ENCODE results near the gene CCDC187. TPM values are rescaled to one million over a fixed set of nuclear protein-coding genes. Genes with fewer than 3 reads are reported as not detected.

Gene CCDC187
- total and polyA plus RNA-seq, 2 of the 13 experiments (the other 11 are each of a cell fraction or from before 2014, with no cell fraction given) = 0.03 to 0.13 TPM

GRCh38 chr9:136262671-136263178 lies 41.2 kb downstream of the CCDC187 start (continued):
- no peak for TF ChIP-seq REL (CRISPR knock-in tag; conservative IDR thresholded peaks at IDR 0.05)
- TF ChIP-seq PAF1 (CRISPR knock-in tag; IDR thresholded peaks at IDR 0.05) = no peak
- TF ChIP-seq ZNF639 (CRISPR knock-in tag; conservative IDR thresholded peaks at IDR 0.05) = no peak
- TF ChIP-seq, protein P1, sequence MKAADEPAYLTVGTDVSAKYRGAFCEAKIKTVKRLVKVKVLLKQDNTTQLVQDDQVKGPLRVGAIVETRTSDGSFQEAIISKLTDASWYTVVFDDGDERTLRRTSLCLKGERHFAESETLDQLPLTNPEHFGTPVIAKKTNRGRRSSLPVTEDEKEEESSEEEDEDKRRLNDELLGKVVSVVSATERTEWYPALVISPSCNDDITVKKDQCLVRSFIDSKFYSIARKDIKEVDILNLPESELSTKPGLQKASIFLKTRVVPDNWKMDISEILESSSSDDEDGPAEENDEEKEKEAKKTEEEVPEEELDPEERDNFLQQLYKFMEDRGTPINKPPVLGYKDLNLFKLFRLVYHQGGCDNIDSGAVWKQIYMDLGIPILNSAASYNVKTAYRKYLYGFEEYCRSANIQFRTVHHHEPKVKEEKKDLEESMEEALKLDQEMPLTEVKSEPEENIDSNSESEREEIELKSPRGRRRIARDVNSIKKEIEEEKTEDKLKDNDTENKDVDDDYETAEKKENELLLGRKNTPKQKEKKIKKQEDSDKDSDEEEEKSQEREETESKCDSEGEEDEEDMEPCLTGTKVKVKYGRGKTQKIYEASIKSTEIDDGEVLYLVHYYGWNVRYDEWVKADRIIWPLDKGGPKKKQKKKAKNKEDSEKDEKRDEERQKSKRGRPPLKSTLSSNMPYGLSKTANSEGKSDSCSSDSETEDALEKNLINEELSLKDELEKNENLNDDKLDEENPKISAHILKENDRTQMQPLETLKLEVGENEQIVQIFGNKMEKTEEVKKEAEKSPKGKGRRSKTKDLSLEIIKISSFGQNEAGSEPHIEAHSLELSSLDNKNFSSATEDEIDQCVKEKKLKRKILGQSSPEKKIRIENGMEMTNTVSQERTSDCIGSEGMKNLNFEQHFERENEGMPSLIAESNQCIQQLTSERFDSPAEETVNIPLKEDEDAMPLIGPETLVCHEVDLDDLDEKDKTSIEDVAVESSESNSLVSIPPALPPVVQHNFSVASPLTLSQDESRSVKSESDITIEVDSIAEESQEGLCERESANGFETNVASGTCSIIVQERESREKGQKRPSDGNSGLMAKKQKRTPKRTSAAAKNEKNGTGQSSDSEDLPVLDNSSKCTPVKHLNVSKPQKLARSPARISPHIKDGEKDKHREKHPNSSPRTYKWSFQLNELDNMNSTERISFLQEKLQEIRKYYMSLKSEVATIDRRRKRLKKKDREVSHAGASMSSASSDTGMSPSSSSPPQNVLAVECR (CRISPR knock-in tag; IDR thresholded peaks at IDR 0.05; ENCODE audit: borderline replicate concordance) = no peak
- no peak for TF ChIP-seq PAWR (CRISPR knock-in tag; IDR thresholded peaks at IDR 0.05; ENCODE audit: borderline replicate concordance)
- no peak for TF ChIP-seq GATAD2A (CRISPR knock-in tag; IDR thresholded peaks at IDR 0.05)
- TF ChIP-seq ATF1 (CRISPR knock-in tag; IDR thresholded peaks at IDR 0.05) = no peak
- TF ChIP-seq FOSL1 (CRISPR knock-in tag; IDR thresholded peaks at IDR 0.05; ENCODE audit: borderline replicate concordance) = no peak
- TF ChIP-seq XBP1 (CRISPR knock-in tag; IDR thresholded peaks at IDR 0.05) = no peak
- no peak for TF ChIP-seq ZNF12 (CRISPR knock-in tag; IDR thresholded peaks at IDR 0.05)
- TF ChIP-seq ZNF362 (CRISPR knock-in tag; IDR thresholded peaks at IDR 0.05; ENCODE audit: borderline replicate concordance) = no peak
- no peak for TF ChIP-seq HES4 (CRISPR knock-in tag; IDR thresholded peaks at IDR 0.05; ENCODE audit: borderline replicate concordance)
- TF ChIP-seq RAD51 (IDR thresholded peaks at IDR 0.05; ENCODE audit: borderline replicate concordance) = no peak
- no peak for TF ChIP-seq SAFB2 (CRISPR knock-in tag; IDR thresholded peaks at IDR 0.05; ENCODE audit: borderline replicate concordance, low read depth)
- no peak for TF ChIP-seq ELF4 (CRISPR knock-in tag; IDR thresholded peaks at IDR 0.05; ENCODE audit: borderline replicate concordance)
- TF ChIP-seq RXRA (CRISPR knock-in tag; IDR thresholded peaks at IDR 0.05) = no peak
